NCI-H748 treated with DMSO at 0.1 percent for 48 hours (cell line): ENCODE data around the gene BEAN1.
"Not testable (repeated sequence)": the region's sequence is repeated elsewhere in the genome, so short reads cannot be mapped to it uniquely, and the experiment has no call there.

Source experiments
- DNase-seq: peaks from one replicate; lab custom pipeline; 2025; lab: John Stamatoyannopoulos, UW

BEAN1 gene

GRCh38 chr16:66441586-66442375 is 14.7 kb downstream of the BEAN1 start:
- DNase-seq: no peak

- no peak for DNase-seq
These were observed 15.6 kb downstream of the BEAN1 start for GRCh38 chr16:66442502-66443268.

GRCh38 chr16:66443269-66443652 is 16.2 kb downstream of the BEAN1 start:
- DNase-seq: no peak

- DNase-seq: no peak
These were observed 17.0 kb downstream of the BEAN1 start for GRCh38 chr16:66444049-66444481.

- DNase-seq: no peak
These were observed 19.6 kb downstream of the BEAN1 start for GRCh38 chr16:66446737-66447136.

GRCh38 chr16:66447491-66447890 is 20.4 kb downstream of the BEAN1 start:
- DNase-seq: no peak

GRCh38 chr16:66451548-66451947 is 24.5 kb downstream of the BEAN1 start:
- no peak for DNase-seq

GRCh38 chr16:66453230-66453629 is 26.1 kb downstream of the BEAN1 start:
- not testable (repeated sequence) for DNase-seq

- DNase-seq: no peak
These were observed 27.7 kb downstream of the BEAN1 start for GRCh38 chr16:66454751-66455150.

GRCh38 chr16:66455970-66456369 is 28.9 kb downstream of the BEAN1 start:
- DNase-seq: no peak

GRCh38 chr16:66457888-66458287 is 30.8 kb downstream of the BEAN1 start:
- no peak for DNase-seq

- DNase-seq: no peak
These were observed 31.2 kb downstream of the BEAN1 start for GRCh38 chr16:66458292-66458691.

GRCh38 chr16:66458853-66459252 is 31.8 kb downstream of the BEAN1 start:
- no peak for DNase-seq

- no peak for DNase-seq
These were observed 32.8 kb downstream of the BEAN1 start for GRCh38 chr16:66459878-66460277.

- DNase-seq: no peak
These were observed 33.6 kb downstream of the BEAN1 start for GRCh38 chr16:66460703-66461102.

GRCh38 chr16:66462912-66463311 is 35.8 kb downstream of the BEAN1 start:
- DNase-seq: no peak

- not testable (repeated sequence) for DNase-seq
These were observed 38.9 kb downstream of the BEAN1 start for GRCh38 chr16:66465946-66466345.

- not testable (repeated sequence) for DNase-seq
These were observed 39.5 kb downstream of the BEAN1 start for GRCh38 chr16:66466636-66467035.

- no peak for DNase-seq
These were observed 40.5 kb downstream of the BEAN1 start for GRCh38 chr16:66467611-66468010.

- DNase-seq: no peak
These were observed 41.3 kb downstream of the BEAN1 start for GRCh38 chr16:66468321-66468965.

- no peak for DNase-seq
These were observed 42.3 kb downstream of the BEAN1 start for GRCh38 chr16:66469291-66469946.

- no peak for DNase-seq
These were observed 43.0 kb downstream of the BEAN1 start for GRCh38 chr16:66469947-66470546.
